HG02759 (cell line): ENCODE measurements around the gene CACNA1C.

Source experiments
- ATAC-seq: cut with Tn5 transposase; IDR thresholded peaks from one replicate; pipeline ENCODE4 v1.9.1; 2021; ENCODE audit warnings: mild to moderate bottlenecking, moderate library complexity; ENCODE audit not compliant: unreplicated experiment

The CACNA1C gene

GRCh38 chr12:2306735-2307134, 253.9 kb downstream of the CACNA1C start:
- ATAC-seq = no peak

DNA sequence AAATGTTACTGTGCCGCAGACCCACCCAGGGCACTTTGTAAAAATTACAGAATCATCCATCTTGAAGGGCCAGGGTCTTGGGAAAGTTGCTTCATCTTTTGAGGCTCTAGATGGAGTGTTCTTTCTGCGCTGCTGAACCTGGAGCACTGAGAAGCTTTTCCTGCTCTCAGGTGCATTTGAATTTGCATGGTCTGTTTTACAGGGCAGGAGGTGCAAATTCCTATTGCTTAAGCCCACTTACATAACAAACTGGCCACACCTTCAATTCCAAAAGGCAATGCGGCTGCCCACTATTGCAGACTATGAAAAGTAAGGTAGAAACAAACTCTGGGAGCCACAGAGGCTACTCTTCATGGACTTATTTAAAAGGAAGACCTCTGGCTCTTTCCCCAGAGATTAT, 254.8 kb downstream of the CACNA1C start:
- no peak for ATAC-seq

GRCh38 chr12:2309647-2310046, 256.9 kb downstream of the CACNA1C start:
- ATAC-seq = no peak

DNA sequence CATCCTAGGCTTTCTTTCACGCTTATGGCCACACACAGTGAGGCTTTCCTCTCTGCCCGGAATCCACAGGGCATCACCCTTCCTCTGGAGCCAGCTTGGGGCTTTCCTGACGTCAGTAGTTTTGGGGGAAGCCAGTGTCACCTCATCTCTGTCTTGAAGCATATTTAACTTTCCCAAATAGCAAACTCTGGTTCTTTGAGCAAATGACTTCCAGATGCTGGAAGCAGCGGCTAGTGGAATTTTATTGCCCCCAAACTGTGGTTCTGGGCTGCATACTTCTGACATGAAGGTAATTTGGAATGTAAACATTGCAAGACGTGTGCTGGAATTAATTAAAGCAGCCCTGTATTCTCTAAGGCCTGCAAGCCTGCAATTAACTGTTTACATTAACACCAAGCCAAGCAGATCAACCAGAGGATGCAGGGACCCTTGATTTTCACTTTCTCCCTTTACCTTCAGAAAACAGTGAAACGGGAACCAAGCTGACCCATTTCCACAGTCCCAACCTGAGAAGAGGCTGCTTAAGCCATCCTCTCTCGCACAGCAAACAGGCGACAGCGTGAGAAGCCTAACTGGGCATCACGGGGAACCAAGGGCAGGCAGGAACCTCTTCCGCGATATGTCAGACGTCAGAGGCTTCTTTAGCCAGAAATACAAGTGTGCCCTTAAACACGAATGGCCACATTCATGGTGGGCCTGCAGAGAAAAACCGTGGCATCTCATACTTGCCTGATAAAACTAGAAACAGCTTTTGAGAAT, 258.4 kb downstream of the CACNA1C start:
- ATAC-seq = no peak

GRCh38 chr12:2312175-2312574, 259.4 kb downstream of the CACNA1C start:
- ATAC-seq = no peak

DNA sequence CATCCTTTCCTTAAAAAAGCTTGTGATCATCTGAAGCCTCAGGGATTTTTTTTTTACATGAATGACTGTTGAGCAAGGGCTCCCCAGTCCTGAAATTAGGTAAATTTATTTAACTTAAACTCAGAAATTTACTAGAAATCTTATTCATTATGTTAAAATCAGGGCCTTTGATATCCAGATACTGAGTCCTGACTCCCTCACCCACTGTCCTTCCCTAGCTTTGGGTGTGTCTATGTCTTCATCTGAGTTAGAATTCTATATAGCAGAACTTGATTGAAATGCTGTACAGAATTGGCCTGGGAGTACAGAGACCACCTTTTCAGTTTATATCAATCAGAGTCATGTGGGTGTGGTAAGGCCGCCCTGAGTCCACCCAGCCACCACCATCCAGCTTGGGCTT, 260.0 kb downstream of the CACNA1C start:
- no peak for ATAC-seq

DNA sequence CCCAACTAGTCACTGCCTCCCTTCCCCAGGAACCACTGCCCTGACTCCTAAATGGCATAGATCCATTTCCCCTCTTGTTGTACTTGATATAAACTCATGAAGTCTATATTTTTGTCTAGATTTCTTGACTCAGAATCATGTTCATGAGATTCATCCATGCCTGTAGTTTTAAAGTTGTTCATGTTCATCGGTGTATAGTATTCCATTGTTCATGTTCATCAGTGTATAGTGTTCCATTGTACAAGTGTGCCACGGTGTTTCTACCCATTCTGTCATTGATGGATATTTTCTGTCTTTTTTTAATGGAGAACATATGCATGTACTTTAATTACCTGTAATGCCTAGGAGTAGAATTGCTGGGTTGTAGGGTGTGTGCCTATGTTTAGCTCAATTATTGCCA, 261.7 kb downstream of the CACNA1C start:
- no peak for ATAC-seq

GRCh38 chr12:2317772-2318171, 265.0 kb downstream of the CACNA1C start:
- ATAC-seq = no peak

DNA sequence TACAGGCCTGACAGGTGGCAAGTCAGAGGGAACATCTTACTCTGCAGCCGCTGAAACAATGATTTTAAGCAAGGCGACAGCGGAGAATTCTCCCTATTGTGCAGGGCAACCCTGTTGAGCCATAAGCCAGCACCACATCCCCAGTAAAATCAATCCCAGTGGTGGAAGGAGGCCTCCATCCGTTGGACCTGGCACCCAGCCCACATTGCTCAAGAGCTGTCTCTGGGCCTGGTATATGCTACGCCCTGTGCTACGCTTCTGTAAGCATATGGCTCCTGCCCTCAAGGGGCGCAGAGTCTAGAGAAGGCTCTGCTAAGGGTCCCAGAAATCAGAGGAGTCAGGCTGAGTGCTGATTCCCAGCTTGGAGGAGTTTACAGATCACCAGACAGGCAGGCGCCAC, 265.5 kb downstream of the CACNA1C start:
- ATAC-seq = no peak

DNA sequence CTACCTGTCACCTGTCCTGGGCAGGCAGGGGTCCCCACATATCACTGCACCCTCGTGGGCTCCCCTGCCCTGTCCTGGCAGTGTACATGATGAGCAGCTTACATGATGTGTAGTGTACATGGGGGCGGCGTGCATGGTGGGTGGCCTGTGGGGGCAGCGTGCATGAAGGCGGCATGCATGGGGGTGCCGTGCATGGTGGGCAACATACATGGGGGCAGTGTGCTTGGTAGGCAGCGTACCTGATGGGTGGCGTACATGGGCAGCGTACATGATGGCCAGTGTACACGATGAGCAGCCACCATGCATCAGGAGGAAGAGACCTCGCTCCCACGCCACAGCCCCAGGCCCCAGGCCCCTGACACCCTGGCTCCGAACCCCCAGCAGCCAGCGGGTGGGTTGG, 266.3 kb downstream of the CACNA1C start:
- no peak for ATAC-seq

- no peak for ATAC-seq
These were observed 267.1 kb downstream of the CACNA1C start for GRCh38 chr12:2319737-2320506.

GRCh38 chr12:2320841-2321240, 268.1 kb downstream of the CACNA1C start:
- ATAC-seq = no peak

- no peak for ATAC-seq
These were observed 269.9 kb downstream of the CACNA1C start for GRCh38 chr12:2322554-2323120.

DNA sequence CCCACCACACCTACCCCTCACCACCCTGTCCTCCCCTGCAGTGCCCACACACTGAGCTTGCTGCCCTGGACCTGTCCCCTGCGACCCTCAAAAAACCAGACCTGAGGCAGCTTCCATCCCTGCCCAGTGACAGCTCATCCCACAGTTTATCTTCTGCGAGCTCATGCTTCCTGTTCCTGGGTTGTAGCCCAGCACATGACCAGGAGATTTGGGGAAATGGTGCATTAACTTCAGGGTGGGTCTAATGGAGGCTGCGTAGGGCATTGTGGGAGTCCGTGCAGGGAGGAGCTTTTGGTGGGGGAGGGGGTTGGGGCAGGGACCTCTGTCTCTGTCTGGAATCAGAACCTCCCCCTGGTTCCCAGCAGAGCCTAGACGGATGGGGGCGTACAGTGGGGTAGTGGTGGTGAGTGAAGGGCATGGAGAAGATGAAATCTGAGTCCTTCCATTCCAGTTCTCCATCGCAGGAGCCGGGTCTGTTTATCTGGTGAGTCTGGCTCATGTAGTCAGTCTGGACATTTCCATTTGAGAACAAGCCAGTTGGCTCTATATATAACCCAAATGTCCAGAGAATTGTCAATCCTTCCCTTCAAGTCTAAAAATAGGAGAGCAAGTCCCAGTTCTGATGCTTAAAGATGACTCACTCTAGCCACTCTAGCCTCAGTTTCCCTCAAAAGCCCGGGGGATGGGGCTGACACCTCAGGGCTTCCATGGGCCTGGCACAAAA, 270.9 kb downstream of the CACNA1C start:
- ATAC-seq = no peak

DNA sequence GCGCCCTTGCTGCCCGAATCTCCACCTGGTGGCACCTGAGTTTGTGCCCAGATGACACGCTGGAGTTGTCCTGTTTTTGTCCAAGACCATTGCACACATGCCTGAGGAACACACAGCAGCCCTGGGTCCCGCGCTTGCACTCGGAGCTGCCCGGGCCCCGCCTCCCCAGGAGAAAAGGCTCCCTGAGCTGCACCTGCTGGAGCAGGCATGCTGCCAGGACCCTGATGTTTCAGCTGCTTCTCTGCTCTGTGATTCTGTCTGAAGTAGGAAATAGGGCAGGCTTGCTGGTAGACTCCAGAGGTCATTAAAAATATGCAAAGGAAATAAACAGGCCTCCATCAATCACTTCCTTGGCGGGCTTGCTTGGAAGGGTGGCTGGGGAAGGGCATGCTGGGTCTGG, 271.6 kb downstream of the CACNA1C start:
- no peak for ATAC-seq

DNA sequence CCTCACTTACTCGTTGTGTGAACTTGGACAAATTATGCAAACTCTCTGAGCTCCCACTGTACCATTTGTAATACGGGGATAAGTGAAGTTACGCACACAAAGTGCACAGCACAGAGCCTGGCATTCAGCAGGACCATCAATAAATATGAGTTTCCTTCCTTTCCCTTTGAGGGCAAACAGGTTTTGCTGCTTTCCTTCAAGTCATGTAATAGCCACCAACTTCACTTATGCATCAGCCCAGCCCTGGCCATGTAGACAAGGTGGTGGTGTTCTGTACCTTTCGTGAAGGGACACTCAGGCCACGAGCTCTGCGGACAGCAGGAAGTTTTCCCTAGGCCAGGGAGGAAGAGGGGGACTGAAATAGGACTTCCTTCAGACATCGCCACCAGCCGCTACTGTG, 272.7 kb downstream of the CACNA1C start:
- ATAC-seq = no peak

DNA sequence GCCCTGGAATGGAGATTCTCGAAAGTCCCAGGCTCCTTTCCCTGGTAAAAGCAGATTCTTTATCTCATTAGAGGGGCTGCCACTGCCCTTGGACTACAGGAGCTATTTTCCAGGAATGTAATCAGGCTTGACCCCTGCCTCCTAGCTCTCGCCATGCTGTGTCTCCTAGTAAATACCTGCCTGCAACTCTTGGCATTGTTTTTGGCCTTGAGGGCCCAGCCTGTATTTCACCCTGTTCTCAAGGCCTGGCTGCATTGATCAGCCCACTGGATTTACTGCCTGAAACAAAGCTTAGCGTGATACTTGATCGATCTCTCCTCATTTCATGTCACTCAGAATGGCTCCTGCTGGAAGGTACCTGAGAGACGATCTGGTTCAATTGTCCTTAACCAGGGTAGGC, 273.7 kb downstream of the CACNA1C start:
- no peak for ATAC-seq

DNA sequence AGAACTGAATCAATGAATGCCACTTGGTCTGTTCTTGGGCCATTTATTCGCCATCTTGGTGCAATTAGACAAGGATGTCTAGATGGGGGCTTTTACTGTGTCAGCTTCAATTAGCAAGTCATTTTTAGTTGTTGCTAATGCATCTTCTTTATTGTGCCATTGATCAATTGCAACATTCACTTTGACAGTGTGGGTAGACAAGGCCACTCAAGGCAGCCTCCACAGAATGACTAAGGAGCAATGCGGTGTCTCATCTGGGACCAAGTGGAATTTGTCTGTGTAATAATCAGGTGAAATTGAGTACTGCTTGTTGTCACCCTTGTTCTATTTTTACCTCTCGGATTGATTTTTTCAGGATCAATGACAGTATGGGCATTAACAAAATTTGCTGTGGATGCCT, 275.9 kb downstream of the CACNA1C start:
- ATAC-seq = no peak

- ATAC-seq = no peak
These were observed 276.9 kb downstream of the CACNA1C start for GRCh38 chr12:2329661-2330210.

DNA sequence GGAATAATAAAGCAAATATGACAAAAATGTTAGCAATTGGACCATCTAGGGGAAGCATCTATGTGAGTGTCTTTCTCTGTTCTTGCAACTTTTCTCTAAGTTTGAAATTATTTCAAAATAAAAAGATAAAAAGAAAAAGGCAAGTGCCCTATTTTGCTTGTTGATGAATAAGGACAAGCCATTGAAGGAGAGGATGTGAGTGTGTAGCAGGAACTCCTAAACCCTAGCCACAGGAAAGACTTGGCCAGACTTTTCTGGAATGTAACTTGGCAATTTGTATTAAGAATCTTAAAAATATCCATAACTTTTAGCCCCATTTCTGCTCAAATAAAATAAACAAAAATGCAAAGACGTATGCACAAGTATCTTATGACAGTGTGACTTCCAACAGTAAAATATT, 279.4 kb downstream of the CACNA1C start:
- ATAC-seq = no peak

GRCh38 chr12:2332947-2333346, 280.2 kb downstream of the CACNA1C start:
- no peak for ATAC-seq
